Spinal cord (tissue), 10 donors: ENCODE results near the gene MMP7. TPM values are rescaled to one million over a fixed set of nuclear protein-coding genes. Genes with fewer than 3 reads are reported as not detected.

Experiments
- DNase-seq, 6 donors: peaks; one replicate each; pipeline versions ENCODE4 v3.0.0 to v3.0.0-alpha.2; 2013 to 2015; ENCODE audit warnings: low spot score in 6 of 6, low read depth in 4 of 6
- H3K27ac ChIP-seq: one replicate; pipeline ENCODE4 v1.5.1; 2013; ENCODE audit warnings: low read depth, low read length, control low read depth
- H3K27me3 ChIP-seq: one replicate; pipeline ENCODE4 v1.6.1; 2013; ENCODE audit warnings: low read length; ENCODE audit not compliant: control insufficient read depth, insufficient read depth
- H3K36me3 ChIP-seq: one replicate; pipeline ENCODE4 v1.6.1; 2013; ENCODE audit warnings: low read length; ENCODE audit not compliant: control insufficient read depth, insufficient read depth
- H3K4me1 ChIP-seq: one replicate; pipeline ENCODE4 v1.6.1; 2013; ENCODE audit warnings: low read length; ENCODE audit not compliant: control insufficient read depth, insufficient read depth
- H3K4me3 ChIP-seq: one replicate; pipeline ENCODE4 v1.5.1; 2013; ENCODE audit warnings: low read depth, low read length, control low read depth
- H3K9me3 ChIP-seq: one replicate; pipeline ENCODE4 v1.6.1; 2013; ENCODE audit warnings: low read length; ENCODE audit not compliant: control insufficient read depth, insufficient read depth
- WGBS: methylation state at CpG from one replicate; pipeline ENCODE4 v1.1.5; 2013; ENCODE audit warnings: missing lambda C conversion rate; ENCODE audit not compliant: insufficient coverage; 5-methylcytosine and 5-hydroxymethylcytosine counted together
- polyA plus RNA-seq, 2 donors: library from polyadenylated mRNA; unstranded; fragments of 120-200 nt; gene quantifications; one replicate each; pipeline ENCODE4 v1.2.1, GENCODE V29; 2013; ENCODE audit not compliant: insufficient read length in 2 of 2
- total RNA-seq, 2 donors: library from RNA; depleted of rRNA in 1 of 2; stranded (reverse); fragments of 120-200 nt in 1 of 2; fragments of >200 nt in 1 of 2; gene quantifications; one replicate each; pipeline versions ENCODE4 v1.2.3 to v1.2.4, GENCODE V29; 2013 to 2014
- donor health status: healthy.

Gene MMP7
- total and polyA plus RNA-seq, 4 donors, result 0.18 to 0.20 TPM; not detected in 2

- Histone ChIP-seq H3K4me1 (no peaks in the 10 kb centered on the region), H3K27ac (no peak overlapping the region), H3K4me3 (no peak overlapping the region), H3K27me3 (no peaks in the 10 kb centered on the region), H3K36me3 (no peaks in the 10 kb centered on the region), H3K9me3 (no peaks in the 10 kb centered on the region)
- no peak for DNase-seq
- WGBS, result 100% methylated on average over 3 of the region's 3 CpGs
Measured at GRCh38 chr11:102488208-102488607, 42.3 kb downstream of the MMP7 start.

- Histone ChIP-seq H3K4me3 (no peak overlapping the region), H3K4me1 (no peaks in the 10 kb centered on the region), H3K36me3 (no peaks in the 10 kb centered on the region), H3K27ac (no peak overlapping the region), H3K9me3 (no peaks in the 10 kb centered on the region), H3K27me3 (no peaks in the 10 kb centered on the region)
- no peak for DNase-seq
- WGBS, result 0% methylated on average over 1 of the region's 1 CpG
Measured at GRCh38 chr11:102487214-102487613, 43.3 kb downstream of the MMP7 start.

GRCh38 chr11:102486584-102486983, 44.0 kb downstream of the MMP7 start:
- H3K4me3 ChIP-seq, result no peak overlapping the region
- H3K27ac ChIP-seq, result no peak overlapping the region
- 100% methylated on average over 1 of the region's 2 CpGs for WGBS
- DNase-seq, result no peak
- H3K36me3 ChIP-seq, result no peaks in the 10 kb centered on the region
- no peaks in the 10 kb centered on the region for H3K9me3 ChIP-seq
- no peaks in the 10 kb centered on the region for H3K4me1 ChIP-seq
- H3K27me3 ChIP-seq, result no peaks in the 10 kb centered on the region

GRCh38 chr11:102485095-102485722, 45.3 kb downstream of the MMP7 start:
- Histone ChIP-seq H3K36me3 (no peaks in the 10 kb centered on the region), H3K9me3 (no peaks in the 10 kb centered on the region), H3K4me1 (no peaks in the 10 kb centered on the region), H3K27ac (no peak overlapping the region), H3K4me3 (no peak overlapping the region), H3K27me3 (no peaks in the 10 kb centered on the region)
- DNase-seq, result no peak
- no CpG with 5 or more reads among the region's 2 CpGs for WGBS

GRCh38 chr11:102482433-102482832, 48.1 kb downstream of the MMP7 start:
- WGBS, result 95% methylated on average over 2 of the region's 3 CpGs
- Histone ChIP-seq H3K27me3 (no peaks in the 10 kb centered on the region), H3K27ac (no peak overlapping the region), H3K36me3 (no peaks in the 10 kb centered on the region), H3K4me3 (no peak overlapping the region), H3K4me1 (no peaks in the 10 kb centered on the region), H3K9me3 (no peaks in the 10 kb centered on the region)
- no peak for DNase-seq

GRCh38 chr11:102479733-102480132, 50.8 kb downstream of the MMP7 start:
- 100% methylated on average over 1 of the region's 2 CpGs for WGBS
- Histone ChIP-seq H3K4me1 (no peaks in the 10 kb centered on the region), H3K27me3 (no peaks in the 10 kb centered on the region), H3K36me3 (no peaks in the 10 kb centered on the region), H3K9me3 (no peaks in the 10 kb centered on the region), H3K4me3 (no peak overlapping the region), H3K27ac (no peak overlapping the region)
- DNase-seq, result no peak

- Histone ChIP-seq H3K4me3 (no peak overlapping the region), H3K9me3 (no peaks in the 10 kb centered on the region), H3K27ac (no peak overlapping the region), H3K36me3 (no peaks in the 10 kb centered on the region), H3K4me1 (no peaks in the 10 kb centered on the region), H3K27me3 (no peaks in the 10 kb centered on the region)
- no CpG with 5 or more reads among the region's 1 CpG for WGBS
- DNase-seq, result peak in 1 of 6 donors; percentile 38
Measured at GRCh38 chr11:102478673-102479299, 51.8 kb downstream of the MMP7 start.

GRCh38 chr11:102476812-102477211, 53.7 kb downstream of the MMP7 start:
- Histone ChIP-seq H3K4me3 (no peak overlapping the region), H3K27ac (no peak overlapping the region), H3K27me3 (no peaks in the 10 kb centered on the region), H3K9me3 (no peaks in the 10 kb centered on the region), H3K36me3 (no peaks in the 10 kb centered on the region), H3K4me1 (no peaks in the 10 kb centered on the region)
- no peak for DNase-seq
- 60% methylated on average over 1 of the region's 1 CpG for WGBS

GRCh38 chr11:102476069-102476468, 54.5 kb downstream of the MMP7 start:
- no peaks in the 10 kb centered on the region for H3K4me1 ChIP-seq
- no peaks in the 10 kb centered on the region for H3K36me3 ChIP-seq
- no peak overlapping the region for H3K4me3 ChIP-seq
- no peaks in the 10 kb centered on the region for H3K9me3 ChIP-seq
- H3K27ac ChIP-seq, result no peak overlapping the region
- no CpG with 5 or more reads among the region's 1 CpG for WGBS
- no peak for DNase-seq
- no peaks in the 10 kb centered on the region for H3K27me3 ChIP-seq

GRCh38 chr11:102473543-102473942, 57.0 kb downstream of the MMP7 start:
- no peak for DNase-seq
- no peaks in the 10 kb centered on the region for H3K27me3 ChIP-seq
- no peaks in the 10 kb centered on the region for H3K9me3 ChIP-seq
- no peaks in the 10 kb centered on the region for H3K36me3 ChIP-seq
- H3K4me3 ChIP-seq, result no peak overlapping the region
- no peaks in the 10 kb centered on the region for H3K4me1 ChIP-seq
- H3K27ac ChIP-seq, result no peak overlapping the region
- WGBS, result 94% methylated on average over 5 of the region's 5 CpGs
